ENCODE data around the gene PLXNA2.
A peak's percentile ranks its signal among the peaks of the same experiment; 100 is the strongest.

The PLXNA2 gene

GRCh38 chr1:208093754-208094719 is 150.1 kb downstream of the PLXNA2 start:
- Mint-ChIP-seq H3K27ac (no peak overlapping the region), H3K27me3 (no peaks in the 10 kb centered on the region), H3K4me3 (no peak overlapping the region), H3K4me1 (ENCODE audit: low read depth in 2 of 2) (no peaks in the 10 kb centered on the region), H3K9me3 (no peaks in the 10 kb centered on the region), H3K36me3 (ENCODE audit: insufficient read depth) (no peaks in the 10 kb centered on the region)
- peak; percentile 25 to 46 (median 26) for DNase-seq
- no peak for ATAC-seq (replicated peaks)

GRCh38 chr1:208093046-208093445 is 151.1 kb downstream of the PLXNA2 start:
- Mint-ChIP-seq H3K27me3 (no peaks in the 10 kb centered on the region), H3K4me1 (ENCODE audit: low read depth in 2 of 2) (peaks cover 0 to under 1% of the 10 kb centered on the region in 2 donors), H3K4me3 (no peak overlapping the region), H3K9me3 (no peaks in the 10 kb centered on the region), H3K27ac (no peak overlapping the region), H3K36me3 (ENCODE audit: insufficient read depth) (no peaks in the 10 kb centered on the region)
- ATAC-seq (replicated peaks) (no peak), DNase-seq (no peak)

GRCh38 chr1:208090388-208091301 is 153.5 kb downstream of the PLXNA2 start:
- Mint-ChIP-seq H3K36me3 (ENCODE audit: insufficient read depth) (peaks cover 9% of the 10 kb centered on the region), H3K9me3 (no peaks in the 10 kb centered on the region), H3K27ac (no peak overlapping the region), H3K27me3 (no peaks in the 10 kb centered on the region), H3K4me1 (ENCODE audit: low read depth in 2 of 2) (peaks cover 10 to 20% of the 10 kb centered on the region in 2 donors), H3K4me3 (no peak overlapping the region)
- DNase-seq (no peak), ATAC-seq (replicated peaks) (no peak)

GRCh38 chr1:208089761-208090370 is 154.3 kb downstream of the PLXNA2 start:
- ATAC-seq (replicated peaks) (no peak), DNase-seq (no peak)
- Mint-ChIP-seq H3K9me3 (no peaks in the 10 kb centered on the region), H3K36me3 (ENCODE audit: insufficient read depth) (peaks cover 9% of the 10 kb centered on the region), H3K27me3 (no peaks in the 10 kb centered on the region), H3K27ac (peak overlapping the region in 1 of 2 donors; percentile 21), H3K4me1 (ENCODE audit: low read depth in 2 of 2) (peaks cover 10 to 20% of the 10 kb centered on the region in 2 donors), H3K4me3 (no peak overlapping the region)

GRCh38 chr1:208089149-208089548 is 155.0 kb downstream of the PLXNA2 start:
- no peaks in the 10 kb centered on the region for H3K27me3 Mint-ChIP-seq
- peaks cover 10 to 20% of the 10 kb centered on the region in 2 donors for H3K4me1 Mint-ChIP-seq (ENCODE audit: low read depth in 2 of 2)
- peaks cover 9% of the 10 kb centered on the region for H3K36me3 Mint-ChIP-seq (ENCODE audit: insufficient read depth)
- no peak for DNase-seq
- no peaks in the 10 kb centered on the region for H3K9me3 Mint-ChIP-seq
- ATAC-seq (replicated peaks) = no peak
- H3K4me3 Mint-ChIP-seq = no peak overlapping the region
- no peak overlapping the region for H3K27ac Mint-ChIP-seq

GRCh38 chr1:208088319-208088718 is 155.9 kb downstream of the PLXNA2 start:
- Mint-ChIP-seq H3K27me3 (peaks cover 0 to 5% of the 10 kb centered on the region in 2 donors), H3K4me3 (no peak overlapping the region), H3K36me3 (ENCODE audit: insufficient read depth) (peaks cover 9% of the 10 kb centered on the region), H3K4me1 (ENCODE audit: low read depth in 2 of 2) (peaks cover 10 to 20% of the 10 kb centered on the region in 2 donors), H3K9me3 (no peaks in the 10 kb centered on the region), H3K27ac (peak overlapping the region; percentile 92 to 95)
- ATAC-seq (replicated peaks) (no peak), DNase-seq (no peak)

GRCh38 chr1:208085655-208086515 is 158.3 kb downstream of the PLXNA2 start:
- Mint-ChIP-seq H3K4me1 (ENCODE audit: low read depth in 2 of 2) (peaks cover 10 to 20% of the 10 kb centered on the region in 2 donors), H3K9me3 (no peaks in the 10 kb centered on the region), H3K4me3 (peak overlapping the region; percentile 76), H3K27me3 (peaks cover 0 to 18% of the 10 kb centered on the region in 2 donors), H3K36me3 (ENCODE audit: insufficient read depth) (peaks cover 9% of the 10 kb centered on the region), H3K27ac (peak overlapping the region; percentile 92 to 95)
- DNase-seq (no peak), ATAC-seq (replicated peaks) (no peak)

- Mint-ChIP-seq H3K27me3 (peaks cover 0 to 18% of the 10 kb centered on the region in 2 donors), H3K4me1 (ENCODE audit: low read depth in 2 of 2) (peaks cover 10 to 20% of the 10 kb centered on the region in 2 donors), H3K36me3 (ENCODE audit: insufficient read depth) (peaks cover 9% of the 10 kb centered on the region), H3K9me3 (no peaks in the 10 kb centered on the region), H3K27ac (peak overlapping the region in 1 of 2 donors; percentile 32), H3K4me3 (no peak overlapping the region)
- DNase-seq = no peak
- ATAC-seq (replicated peaks) = no peak
These were observed 159.4 kb downstream of the PLXNA2 start for GRCh38 chr1:208084764-208085163.

GRCh38 chr1:208084220-208084619 is 160.0 kb downstream of the PLXNA2 start:
- DNase-seq (no peak), ATAC-seq (replicated peaks) (no peak)
- H3K4me1 Mint-ChIP-seq (ENCODE audit: low read depth in 2 of 2) = peaks cover 10 to 20% of the 10 kb centered on the region in 2 donors
- peaks cover 9% of the 10 kb centered on the region for H3K36me3 Mint-ChIP-seq (ENCODE audit: insufficient read depth)
- H3K27me3 Mint-ChIP-seq = peaks cover 0 to 18% of the 10 kb centered on the region in 2 donors
- H3K9me3 Mint-ChIP-seq = no peaks in the 10 kb centered on the region
- H3K27ac Mint-ChIP-seq = peak overlapping the region in 1 of 2 donors; percentile 32
- no peak overlapping the region for H3K4me3 Mint-ChIP-seq

- Mint-ChIP-seq H3K9me3 (no peaks in the 10 kb centered on the region), H3K4me1 (ENCODE audit: low read depth in 2 of 2) (peaks cover 10 to 20% of the 10 kb centered on the region in 2 donors), H3K4me3 (no peak overlapping the region), H3K27ac (peak overlapping the region in 1 of 2 donors; percentile 51), H3K36me3 (ENCODE audit: insufficient read depth) (peaks cover 9% of the 10 kb centered on the region), H3K27me3 (peaks cover 0 to 18% of the 10 kb centered on the region in 2 donors)
- no peak for ATAC-seq (replicated peaks)
- no peak for DNase-seq
These were observed 160.5 kb downstream of the PLXNA2 start for GRCh38 chr1:208083715-208084085.

- Mint-ChIP-seq H3K9me3 (no peaks in the 10 kb centered on the region), H3K4me3 (no peak overlapping the region), H3K36me3 (ENCODE audit: insufficient read depth) (peaks cover 9% of the 10 kb centered on the region), H3K27ac (peak overlapping the region in 1 of 2 donors; percentile 51), H3K4me1 (ENCODE audit: low read depth in 2 of 2) (peaks cover 10 to 20% of the 10 kb centered on the region in 2 donors), H3K27me3 (peaks cover 0 to 18% of the 10 kb centered on the region in 2 donors)
- DNase-seq = no peak
- no peak for ATAC-seq (replicated peaks)
These were observed 161.0 kb downstream of the PLXNA2 start for GRCh38 chr1:208083016-208083714.

- H3K4me3 Mint-ChIP-seq = no peak overlapping the region
- DNase-seq (no peak), ATAC-seq (replicated peaks) (no peak)
- no peaks in the 10 kb centered on the region for H3K9me3 Mint-ChIP-seq
- H3K36me3 Mint-ChIP-seq (ENCODE audit: insufficient read depth) = peaks cover 5% of the 10 kb centered on the region
- no peak overlapping the region for H3K27ac Mint-ChIP-seq
- peaks cover 0 to 23% of the 10 kb centered on the region in 2 donors for H3K27me3 Mint-ChIP-seq
- peaks cover 10 to 12% of the 10 kb centered on the region in 2 donors for H3K4me1 Mint-ChIP-seq (ENCODE audit: low read depth in 2 of 2)
These were observed 162.2 kb downstream of the PLXNA2 start for GRCh38 chr1:208081972-208082371.
